Nephron progenitor cell (in vitro differentiated cells): Measurements from ENCODE around the gene SFTPB.

Source experiments
- DNase-seq: peaks from one replicate; pipeline ENCODE4 v3.0.0; 2021
- H3K27ac Mint-ChIP-seq: 2 replicates; pipeline ENCODE4 v1.8.0; 2021; ENCODE audit warnings: mild to moderate bottlenecking, moderate library complexity, mixed read lengths
- H3K27me3 Mint-ChIP-seq: 2 replicates; pipeline ENCODE4 v1.8.0; 2021; ENCODE audit warnings: mild to moderate bottlenecking, low read depth, mixed read lengths; ENCODE audit not compliant: poor library complexity
- H3K36me3 Mint-ChIP-seq: 2 replicates; pipeline ENCODE4 v1.8.0; 2021; ENCODE audit warnings: low read depth, mixed read lengths
- H3K4me1 Mint-ChIP-seq: 2 replicates; pipeline ENCODE4 v1.8.0; 2021; ENCODE audit warnings: mixed read lengths
- H3K4me3 Mint-ChIP-seq: 2 replicates; pipeline ENCODE4 v1.8.0; 2021; ENCODE audit warnings: mild to moderate bottlenecking, moderate library complexity, mixed read lengths
- H3K9me3 Mint-ChIP-seq: 2 replicates; pipeline ENCODE4 v1.8.0; 2021; ENCODE audit warnings: mild to moderate bottlenecking, moderate library complexity, mixed read lengths
- CTCF ChIP-seq: fragments of 200-600 bp; sonication (generic); IDR thresholded peaks from 2 replicates; pipeline ENCODE4 v1.5.0; 2021; ENCODE audit warnings: antibody characterized with exemption

SFTPB gene

DNA sequence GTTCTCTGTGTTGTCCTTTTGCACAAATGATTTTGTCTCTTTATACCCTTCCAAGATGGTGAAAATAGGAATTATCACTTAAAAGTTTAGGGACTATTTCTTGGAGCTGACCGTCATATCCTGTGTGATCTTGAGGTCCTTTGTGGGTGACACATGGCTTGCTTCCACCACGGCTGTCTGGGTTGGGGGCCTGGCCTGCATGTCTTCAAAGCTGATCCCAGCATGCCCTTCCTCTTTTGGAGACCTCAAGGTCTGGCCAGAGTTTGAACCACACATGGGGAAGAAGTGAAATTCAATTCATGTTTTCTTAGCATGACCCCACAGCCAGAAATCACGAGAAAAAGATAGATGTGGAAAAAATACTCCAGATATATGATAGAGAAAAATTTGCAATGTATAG is 14.0 kb downstream of the SFTPB start:
- H3K9me3 Mint-ChIP-seq = no peaks in the 10 kb centered on the region
- peak overlapping the region; percentile 17 for H3K27ac Mint-ChIP-seq
- H3K36me3 Mint-ChIP-seq = peaks cover 64% of the 10 kb centered on the region
- H3K4me1 Mint-ChIP-seq = no peaks in the 10 kb centered on the region
- no peak overlapping the region for H3K4me3 Mint-ChIP-seq
- no peaks in the 10 kb centered on the region for H3K27me3 Mint-ChIP-seq
- DNase-seq = no peak
- TF ChIP-seq CTCF = no peak

DNA sequence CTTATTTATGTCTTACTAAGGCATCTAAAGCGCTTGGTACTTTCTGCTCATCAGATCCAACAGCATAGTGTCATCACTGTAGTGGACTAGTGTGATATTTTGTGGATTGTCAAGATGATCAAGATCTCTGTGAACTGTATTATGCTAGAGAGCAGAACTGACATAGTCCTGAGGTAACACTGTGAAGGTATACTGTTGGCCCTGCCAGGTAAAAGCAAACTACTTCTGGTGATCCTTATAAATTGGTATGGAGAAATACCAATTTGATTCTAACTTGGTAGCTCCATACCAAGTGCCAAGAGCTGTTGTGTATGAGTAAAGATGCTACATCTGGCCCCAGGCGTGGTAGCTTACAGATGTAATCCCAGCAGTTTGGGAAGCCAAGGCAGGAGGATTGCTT is 15.9 kb downstream of the SFTPB start:
- no peak for DNase-seq
- Mint-ChIP-seq H3K4me3 (no peak overlapping the region), H3K4me1 (no peaks in the 10 kb centered on the region), H3K9me3 (no peaks in the 10 kb centered on the region), H3K27ac (peak overlapping the region; percentile 48), H3K27me3 (no peaks in the 10 kb centered on the region), H3K36me3 (peaks cover 66% of the 10 kb centered on the region)
- no peak for TF ChIP-seq CTCF

- Mint-ChIP-seq H3K27ac (no peak overlapping the region), H3K4me1 (no peaks in the 10 kb centered on the region), H3K9me3 (no peaks in the 10 kb centered on the region), H3K27me3 (no peaks in the 10 kb centered on the region), H3K4me3 (no peak overlapping the region), H3K36me3 (peaks cover 68% of the 10 kb centered on the region)
- TF ChIP-seq CTCF = no peak
- no peak for DNase-seq
Measured at GRCh38 chr2:85651097-85651496, 16.9 kb downstream of the SFTPB start.

GRCh38 chr2:85650456-85650855 is 17.5 kb downstream of the SFTPB start:
- Mint-ChIP-seq H3K27me3 (no peaks in the 10 kb centered on the region), H3K27ac (no peak overlapping the region), H3K4me1 (no peaks in the 10 kb centered on the region), H3K9me3 (no peaks in the 10 kb centered on the region), H3K4me3 (no peak overlapping the region), H3K36me3 (peaks cover 65% of the 10 kb centered on the region)
- DNase-seq = no peak
- TF ChIP-seq CTCF = no peak

GRCh38 chr2:85649201-85650190 is 18.5 kb downstream of the SFTPB start:
- Mint-ChIP-seq H3K27me3 (no peaks in the 10 kb centered on the region), H3K36me3 (peaks cover 69% of the 10 kb centered on the region), H3K9me3 (no peaks in the 10 kb centered on the region), H3K4me1 (no peaks in the 10 kb centered on the region), H3K4me3 (no peak overlapping the region), H3K27ac (no peak overlapping the region)
- DNase-seq = no peak
- no peak for TF ChIP-seq CTCF

DNA sequence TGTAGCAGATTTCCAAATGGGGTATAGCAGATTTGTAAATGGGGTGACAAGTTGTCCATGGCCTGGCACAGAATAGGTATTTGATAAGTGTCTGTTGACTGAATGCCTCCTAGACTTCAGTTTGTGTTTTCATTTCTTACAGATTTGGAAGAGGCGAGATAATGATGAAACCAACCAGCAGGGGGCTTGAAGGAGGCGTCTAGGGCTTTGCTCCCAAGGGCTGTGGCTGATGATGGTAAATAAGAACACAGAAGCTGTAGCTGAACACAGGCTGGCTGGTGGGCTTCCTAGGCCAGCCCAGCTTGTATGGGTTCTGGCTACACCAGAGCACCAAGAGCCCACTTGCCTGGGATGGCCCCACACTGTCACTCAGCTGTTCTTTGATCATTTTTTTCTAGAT is 19.4 kb downstream of the SFTPB start:
- H3K27ac Mint-ChIP-seq = no peak overlapping the region
- no peaks in the 10 kb centered on the region for H3K27me3 Mint-ChIP-seq
- peaks cover 67% of the 10 kb centered on the region for H3K36me3 Mint-ChIP-seq
- no peak for DNase-seq
- no peaks in the 10 kb centered on the region for H3K9me3 Mint-ChIP-seq
- H3K4me1 Mint-ChIP-seq = no peaks in the 10 kb centered on the region
- TF ChIP-seq CTCF = peak; percentile 2
- H3K4me3 Mint-ChIP-seq = no peak overlapping the region
